GM12878 (cell line): ENCODE results near the gene CLEC12A. TPM values are rescaled to one million over a fixed set of nuclear protein-coding genes. Genes with fewer than 3 reads are reported as not detected.

Experiments used
- ATAC-seq: fragments of 200-7000 bp; cut with Tn5 transposase; 3 replicates; pipeline ENCODE4 v1.9.1; 2020; ENCODE audit warnings: mild to moderate bottlenecking, moderate library complexity
- Bru-seq: library from RNA; stranded (reverse); fragments of 400-500 nt; gene quantifications from one replicate; lab custom pipeline; 2021; lab: Mats Ljungman, UMichigan
- BruChase-seq, 2 experiments: library from RNA; stranded (reverse); fragments of 400-500 nt; gene quantifications; one replicate each; lab custom pipeline; 2021; lab: Mats Ljungman, UMichigan
- BruUV-seq: library from RNA; stranded (reverse); fragments of 400-500 nt; replicated peaks from 2 replicates; lab custom pipeline; 2021; lab: Mats Ljungman, UMichigan
- CTCF ChIA-PET: fragments of 300-600 bp; sonication (Branson Sonifier 250); formaldehyde crosslinking; extraction: SDS; loops from one replicate; lab custom pipeline; 2021; ENCODE audit warnings: inconsistent platforms; lab: Yijun Ruan, JAX
- POLR2A ChIA-PET: fragments of 350-600 bp; formaldehyde crosslinking; extraction: SDS; loops from one replicate; lab custom pipeline; 2021; ENCODE audit warnings: inconsistent platforms; lab: Charles Lee
- RAD21 ChIA-PET: fragments of 300-600 bp; sonication (Branson Sonifier 250); formaldehyde crosslinking; loops from one replicate; lab custom pipeline; 2023; ENCODE audit warnings: antibody characterized with exemption; ENCODE audit not compliant: unreplicated experiment; lab: Charles Lee
- SMC1A ChIA-PET: fragments of 300-600 bp; sonication (Branson Sonifier 250); formaldehyde crosslinking; loops from one replicate; lab custom pipeline; 2023; ENCODE audit not compliant: unreplicated experiment, uncharacterized antibody; lab: Charles Lee
- DNase-seq: peaks from one replicate; pipeline ENCODE4 v3.0.0-alpha.2; 2011; ENCODE audit warnings: low read depth, low spot score
- FAIRE-seq: peaks from 3 replicates; lab custom pipeline; 2011; peaks lifted over from hg19 to GRCh38; lab: Jason Lieb, UNC
- H2AFZ ChIP-seq: 2 replicates; pipeline ENCODE4 v1.6.0; 2011; ENCODE audit warnings: low read depth, low read length, control low read depth; ENCODE audit not compliant: control insufficient read depth
- H3K27ac ChIP-seq: 2 replicates; pipeline ENCODE4 v1.5.1; 2011; ENCODE audit warnings: control low read depth; ENCODE audit not compliant: control insufficient read depth, insufficient read depth
- H3K27me3 ChIP-seq, 2 experiments: replicated peaks in 1 of 2; 2 replicates each; pipeline versions ENCODE4 v1.6.0 to v1.6.1; 2011; ENCODE audit warnings: low read length in 1 of 2; ENCODE audit not compliant: control insufficient read depth in 2 of 2, insufficient read depth in 2 of 2
- H3K36me3 ChIP-seq, 2 experiments: 2 replicates each; pipeline ENCODE4 v1.5.1; 2011; ENCODE audit warnings: low read length in 1 of 2; ENCODE audit not compliant: control insufficient read depth in 2 of 2, insufficient read depth in 2 of 2
- H3K4me1 ChIP-seq: 2 replicates; pipeline ENCODE4 v1.6.1; 2011; ENCODE audit warnings: mild to moderate bottlenecking, low read length, moderate library complexity, mixed read lengths; ENCODE audit not compliant: control insufficient read depth, insufficient read depth
- H3K4me2 ChIP-seq: 2 replicates; pipeline ENCODE4 v1.6.0; 2011; ENCODE audit warnings: control low read depth; ENCODE audit not compliant: control insufficient read depth, insufficient read depth
- H3K4me3 ChIP-seq: fragments of 200-600 bp; sonication (generic); 2 replicates; pipeline ENCODE4 v1.5.1; 2016
- H3K79me2 ChIP-seq: 2 replicates; pipeline ENCODE4 v1.6.0; 2011; ENCODE audit warnings: low read length; ENCODE audit not compliant: control insufficient read depth, insufficient read depth
- H3K9ac ChIP-seq: 2 replicates; pipeline ENCODE4 v1.8.0; 2011; ENCODE audit warnings: low read length, control low read depth, mixed read lengths; ENCODE audit not compliant: control insufficient read depth, insufficient read depth
- H3K9me3 ChIP-seq: replicated peaks from 3 replicates; pipeline ENCODE4 v1.5.1; 2011; ENCODE audit warnings: mild to moderate bottlenecking, low read length; ENCODE audit not compliant: control insufficient read depth, insufficient read depth
- H4K20me1 ChIP-seq: 2 replicates; pipeline ENCODE4 v1.6.0; 2011; ENCODE audit not compliant: control insufficient read depth, insufficient read depth
- CEBPZ ChIP-seq: fragments of 150-350 bp; IDR thresholded peaks from 2 replicates; pipeline ENCODE4 v1.6.1; 2016; ENCODE audit warnings: low read depth, low read length
- ESRRA ChIP-seq: IDR thresholded peaks from 2 replicates; pipeline ENCODE4 v1.6.1; 2012; ENCODE audit warnings: mild to moderate bottlenecking, low read length, improper control_type of control experiment
- NKRF ChIP-seq: fragments of 450-650 bp; conservative IDR thresholded peaks from 2 replicates; pipeline ENCODE4 v1.6.1; 2017; ENCODE audit warnings: mild to moderate bottlenecking, moderate library complexity
- RAD21 ChIP-seq: IDR thresholded peaks from 2 replicates; pipeline ENCODE4 v1.6.1; 2011; ENCODE audit warnings: mild to moderate bottlenecking, low read depth, low read length, moderate library complexity; ENCODE audit not compliant: insufficient read depth
- WGBS: methylation state at CpG from one replicate; pipeline ENCODE4 v1.1.6; 2016; ENCODE audit warnings: low lambda C conversion rate; ENCODE audit not compliant: insufficient replicate concordance, insufficient coverage; ENCODE audit errors: missing lambda C conversion rate; 5-methylcytosine and 5-hydroxymethylcytosine counted together
- in situ Hi-C: fragments of 300-500 bp; cut with MboI; formaldehyde crosslinking; loops from 9 replicates; pipeline ENCODE4 v1.14.3; 2018; ENCODE audit warnings: mixed read lengths
- intact Hi-C: fragments of 100-400 bp; cut with micrococcal nuclease; formaldehyde crosslinking; loops from one replicate; pipeline ENCODE4 v1.14.2; 2022; ENCODE audit not compliant: unreplicated experiment
- long read RNA-seq, 2 experiments: library from polyadenylated mRNA; unstranded; transcript quantifications; one replicate each; pipeline ENCODE4 v2.0.0, GENCODE V29; 2019 to 2020
- polyA minus RNA-seq, 3 experiments: library from RNA; depleted of rRNA, polyadenylated mRNA; stranded (reverse); fragments of >200 nt; gene quantifications; 2 replicates each; pipeline ENCODE4 v1.2.3, GENCODE V29; 2011
- polyA plus RNA-seq, 11 experiments: library from polyadenylated mRNA; depleted of rRNA in 4 of 11; unstranded in 6 of 11; stranded (reverse) in 5 of 11; fragments of >200 nt; fragmentation: Nextera tagmentation in 4 of 11; fragmentation: Illumina TruSeq in 1 of 11; extraction: Ambion mirVana in 4 of 11; extraction: Trizol in 1 of 11; gene quantifications; 1 replicate in 1 of 11; 2 replicates in 10 of 11; pipeline versions ENCODE4 v1.2.1 to v1.2.3, GENCODE V29; 2011 to 2016; ENCODE audit warnings: inconsistent platforms in 2 of 11, missing spikeins in 2 of 11, low read depth in 1 of 11
- total RNA-seq, 4 experiments: library from RNA; depleted of rRNA in 3 of 4; stranded (reverse); fragments of >200 nt in 3 of 4; fragmentation: Illumina TruSeq in 1 of 4; extraction: Trizol in 1 of 4; gene quantifications; 2 replicates each; pipeline versions ENCODE4 v1.2.1 to v1.2.3, GENCODE V29; 2013 to 2021

The CLEC12A gene
- total RNA-seq (2013; cell fraction: nucleolus; rRNA removed) = not detected in 2 replicates
- not detected in 2 replicates for total RNA-seq (2014; rRNA removed)
- not detected in 2 replicates for total RNA-seq (2014; rRNA removed; fragmentation: Illumina TruSeq; extraction: Trizol)
- 0.21 TPM in 1 of 2 replicates, not detected in the other for total RNA-seq (2021)
- polyA plus RNA-seq (2011; ENCODE audit: low read depth) = not detected
- not detected in 2 replicates for polyA plus RNA-seq (2011; rRNA removed)
- not detected in 2 replicates for polyA plus RNA-seq (2011; cell fraction: cytosol; rRNA removed)
- polyA plus RNA-seq (2011; cell fraction: nucleus; rRNA removed) = not detected in 2 replicates
- not detected in 2 replicates for polyA plus RNA-seq (2012)
- polyA plus RNA-seq (2014; fragmentation: Illumina TruSeq; extraction: Trizol) = not detected in 2 replicates
- polyA plus RNA-seq (2014; fragmentation: Nextera tagmentation; extraction: Ambion mirVana) = under 1 TPM in 1 of 2 experiments, not detected in 1; 0.07 TPM
- polyA plus RNA-seq (2014; rRNA removed) = not detected in 2 replicates
- polyA plus RNA-seq (2016; fragmentation: Nextera tagmentation; extraction: Ambion mirVana) = not detected
- polyA minus RNA-seq (2011; rRNA and poly(A)+ RNA removed) = not detected in 2 replicates
- polyA minus RNA-seq (2011; cell fraction: cytosol; rRNA and poly(A)+ RNA removed) = not detected in 2 replicates
- not detected in 2 replicates for polyA minus RNA-seq (2011; cell fraction: nucleus; rRNA and poly(A)+ RNA removed)
- Bru-seq, nascent RNA = percentile 11 among the genes with signal in this experiment
- BruChase-seq, experiment 1, labeled RNA remaining after a 6-hour chase = percentile 6 among the genes with signal in this experiment
- BruChase-seq, experiment 2, labeled RNA remaining after a 2-hour chase = percentile 3 among the genes with signal in this experiment
- long read RNA-seq, experiment 1 = 0 reads
- long read RNA-seq, experiment 2 = 0 reads

GRCh38 chr12:9971181-9971580, at the start of gene CLEC12A:
TSS of gene CLEC12A (plus strand) at chr12:9971409. CDS start at chr12:9971597, 188 bp downstream.
- H3K27ac ChIP-seq = no peak within 1 kb of the TSS
- no peaks in the 10 kb centered on the region for H3K27me3 ChIP-seq
- H3K36me3 ChIP-seq = no peaks in the 10 kb centered on the region
- H3K9ac ChIP-seq = no peak within 1 kb of the TSS
- ChIA-PET RAD21 (no interaction called here), SMC1A (interaction anchor here (1.3 kb wide), 1 partner anchor 14 kb away, joined by 3 read pairs; no protein-coding TSS in a partner anchor), CTCF (no interaction called here), POLR2A (no interaction called here)
- DNase-seq (no peak), FAIRE-seq (no peak), ATAC-seq (no peak)
- in situ Hi-C loops (no loop called here), intact Hi-C loops (no loop called here)
- no peak within 1 kb of the TSS for H3K4me2 ChIP-seq
- peaks cover 7% of the 10 kb centered on the region; the same call in 1 of the 3 replicates for H3K9me3 ChIP-seq
- no TSS peak for BruUV-seq
- TF ChIP-seq RAD21 = no peak
- no peak for TF ChIP-seq CEBPZ
- no peak for TF ChIP-seq NKRF
- no peak for TF ChIP-seq ESRRA
- H3K4me1 ChIP-seq = no peaks in the 10 kb centered on the region
- H4K20me1 ChIP-seq = no peaks in the 10 kb centered on the region
- no peak within 1 kb of the TSS for H2AFZ ChIP-seq
- H3K4me3 ChIP-seq = no peak within 1 kb of the TSS
- no peaks in the 10 kb centered on the region for H3K79me2 ChIP-seq
- 0% methylated on average over 1 of the region's 1 CpG for WGBS
